ENCODE measurements around the gene ARRDC1.

The ARRDC1 gene

DNA sequence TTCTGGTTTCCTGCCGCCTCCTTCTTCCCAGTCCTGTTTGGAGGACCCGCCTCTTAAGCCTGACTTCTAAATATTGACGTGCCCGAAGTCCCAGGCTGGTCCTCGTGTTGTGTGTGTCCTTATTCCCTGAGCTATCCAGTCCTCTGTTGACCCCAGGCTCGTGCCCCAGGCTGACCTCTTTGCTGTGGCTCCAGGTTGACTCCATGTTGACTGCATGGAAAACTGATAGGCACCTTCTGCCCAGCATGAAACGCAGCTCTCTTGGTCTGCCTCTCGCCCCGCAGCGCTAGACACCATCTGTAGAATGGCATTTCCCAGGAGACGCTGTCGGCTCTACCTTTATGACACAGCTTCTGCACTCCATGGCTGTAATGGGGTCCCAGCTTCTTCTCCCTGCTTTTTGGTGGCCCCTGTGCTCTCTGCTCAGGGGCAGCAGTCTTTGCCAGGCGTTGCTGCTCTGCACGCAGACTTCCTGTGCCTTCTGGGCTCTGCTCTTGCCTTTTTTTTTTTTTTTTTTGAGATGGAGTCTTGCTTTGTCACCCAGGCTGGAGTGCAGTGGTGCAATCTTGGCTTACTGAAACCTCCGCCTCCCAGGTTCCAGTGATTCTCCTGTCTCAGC, 41.7 kb downstream of the ARRDC1 start:
- H3K36me3 Mint-ChIP-seq, result peaks cover 41 to 59% of the 10 kb centered on the region in 2 donors
- peak overlapping the region; percentile 56 to 70 for H3K4me3 Mint-ChIP-seq
- DNase-seq (no peak), ATAC-seq (replicated peaks) (peak; percentile 64 to 68)
- no peaks in the 10 kb centered on the region for H3K27me3 Mint-ChIP-seq
- H3K4me1 Mint-ChIP-seq, result peaks cover 34 to 53% of the 10 kb centered on the region in 2 donors
- H3K9me3 Mint-ChIP-seq, result no peaks in the 10 kb centered on the region
- peak overlapping the region; percentile 15 for H3K27ac Mint-ChIP-seq

DNA sequence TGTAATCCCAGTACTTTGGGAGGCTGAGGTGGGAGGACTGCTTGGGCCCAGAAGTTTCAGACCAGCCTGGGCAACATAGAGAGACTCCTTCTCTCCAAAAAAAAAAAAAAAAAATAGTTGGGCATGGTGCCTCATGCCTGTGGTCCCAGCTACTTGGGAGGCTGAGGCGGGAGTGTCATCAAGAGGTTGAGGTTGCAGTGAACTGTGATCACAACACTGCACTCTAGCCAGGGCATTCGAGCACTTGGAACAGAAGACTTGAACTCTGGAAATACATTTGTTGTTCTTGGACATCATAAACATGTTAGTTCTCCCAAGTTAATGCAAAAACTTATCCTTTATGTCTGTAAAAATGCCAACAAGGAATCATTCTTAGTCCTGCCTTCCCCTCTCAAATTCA, 42.9 kb downstream of the ARRDC1 start:
- H3K27me3 Mint-ChIP-seq, result no peaks in the 10 kb centered on the region
- ATAC-seq (replicated peaks), result no peak
- peaks cover 39 to 57% of the 10 kb centered on the region in 2 donors for H3K36me3 Mint-ChIP-seq
- H3K9me3 Mint-ChIP-seq, result no peaks in the 10 kb centered on the region
- no peak for DNase-seq
- H3K4me3 Mint-ChIP-seq, result no peak overlapping the region
- H3K27ac Mint-ChIP-seq, result no peak overlapping the region
- H3K4me1 Mint-ChIP-seq, result peaks cover 34 to 50% of the 10 kb centered on the region in 2 donors

DNA sequence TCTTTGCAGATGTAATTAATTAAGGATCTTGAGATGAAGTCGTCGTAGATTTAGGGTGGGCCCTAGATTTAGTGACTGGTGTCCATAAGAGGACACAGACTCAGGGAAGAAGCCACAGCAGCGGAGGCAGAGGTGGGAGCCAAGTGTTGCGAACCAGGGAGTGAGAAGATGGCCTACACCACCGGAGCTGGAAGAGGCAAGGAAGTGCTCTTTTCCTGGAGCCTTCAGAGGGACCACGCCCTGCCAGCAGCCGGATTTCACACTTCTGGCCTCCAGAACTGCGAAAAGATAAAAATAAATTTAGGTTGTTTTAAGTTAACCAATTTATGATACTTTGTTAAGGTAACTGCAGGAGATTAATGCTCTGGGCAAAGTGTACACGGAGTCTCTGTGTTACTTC, 44.1 kb downstream of the ARRDC1 start:
- no peak for ATAC-seq (replicated peaks)
- Mint-ChIP-seq H3K27ac (no peak overlapping the region), H3K4me3 (no peak overlapping the region), H3K27me3 (no peaks in the 10 kb centered on the region), H3K4me1 (peaks cover 33 to 43% of the 10 kb centered on the region in 2 donors), H3K9me3 (no peaks in the 10 kb centered on the region), H3K36me3 (peaks cover 40 to 59% of the 10 kb centered on the region in 2 donors)
- DNase-seq, result no peak

DNA sequence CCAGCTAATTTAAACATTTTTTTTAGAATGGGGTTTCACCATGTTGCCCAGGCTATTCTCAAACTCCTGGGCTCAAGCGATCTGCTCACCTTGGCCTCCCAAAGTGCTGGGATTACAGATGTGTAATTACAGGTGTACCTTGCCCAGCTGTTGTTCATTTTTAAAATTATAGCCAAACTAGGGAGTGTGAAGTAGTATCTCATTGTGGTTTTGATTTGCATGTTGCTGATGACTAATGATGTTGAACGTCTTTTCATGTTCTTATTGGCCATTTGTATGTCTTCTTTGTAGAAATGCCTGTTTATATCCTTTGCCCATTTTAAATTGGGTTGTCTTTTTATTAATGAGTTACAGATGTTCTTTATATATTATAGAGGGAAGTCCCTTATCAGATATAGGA, 44.8 kb downstream of the ARRDC1 start:
- Mint-ChIP-seq H3K36me3 (peaks cover 44 to 64% of the 10 kb centered on the region in 2 donors), H3K4me3 (no peak overlapping the region), H3K27ac (no peak overlapping the region), H3K27me3 (no peaks in the 10 kb centered on the region), H3K4me1 (peaks cover 35 to 43% of the 10 kb centered on the region in 2 donors), H3K9me3 (no peaks in the 10 kb centered on the region)
- peak in 1 of 2 donors; percentile 29 for ATAC-seq (replicated peaks)
- no peak for DNase-seq

DNA sequence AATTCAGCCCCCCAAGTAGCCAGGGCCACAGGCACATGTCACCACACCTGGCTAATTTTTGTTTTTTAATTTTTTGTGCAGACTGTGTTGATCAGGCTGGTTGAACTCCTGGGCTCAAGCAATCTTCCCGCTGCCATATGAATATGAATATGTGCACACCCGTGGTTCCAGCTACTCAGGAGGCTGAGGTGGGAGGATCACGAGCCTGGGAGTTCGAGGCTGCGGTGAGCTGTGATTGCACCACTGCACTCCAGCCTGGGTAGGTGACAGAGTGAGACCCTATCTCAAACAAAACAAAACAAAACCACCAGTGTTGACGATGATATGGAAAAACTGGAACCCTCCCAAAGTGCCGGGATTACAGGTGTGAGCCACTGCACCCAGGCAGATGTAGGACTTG, 45.3 kb downstream of the ARRDC1 start:
- no peak overlapping the region for H3K4me3 Mint-ChIP-seq
- no peaks in the 10 kb centered on the region for H3K27me3 Mint-ChIP-seq
- H3K9me3 Mint-ChIP-seq, result no peaks in the 10 kb centered on the region
- DNase-seq (no peak), ATAC-seq (replicated peaks) (no peak)
- peaks cover 39 to 43% of the 10 kb centered on the region in 2 donors for H3K4me1 Mint-ChIP-seq
- H3K36me3 Mint-ChIP-seq, result peaks cover 46 to 66% of the 10 kb centered on the region in 2 donors
- no peak overlapping the region for H3K27ac Mint-ChIP-seq

DNA sequence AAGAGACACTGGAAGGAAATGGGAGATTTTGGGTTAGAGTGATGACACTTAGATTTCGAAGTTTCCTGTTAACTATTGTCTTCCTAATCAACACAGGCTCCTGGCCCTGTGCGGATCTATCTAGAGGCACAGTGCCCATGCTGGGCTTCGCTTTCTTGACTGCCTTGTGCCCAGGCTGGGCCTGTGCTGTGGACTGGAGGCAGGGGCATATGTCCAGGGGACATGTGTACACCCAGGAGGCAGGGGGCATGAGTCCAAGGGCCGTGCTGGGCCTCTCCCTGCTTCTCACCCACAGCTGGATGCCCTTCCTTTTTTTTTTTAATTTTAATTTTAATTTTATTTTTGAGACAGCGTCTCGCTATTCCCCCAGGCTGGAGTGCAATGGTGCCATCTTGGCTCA, 50.9 kb downstream of the ARRDC1 start:
- DNase-seq (no peak), ATAC-seq (replicated peaks) (no peak)
- no peak overlapping the region for H3K27ac Mint-ChIP-seq
- H3K4me3 Mint-ChIP-seq, result no peak overlapping the region
- peaks cover 31 to 40% of the 10 kb centered on the region in 2 donors for H3K4me1 Mint-ChIP-seq
- no peaks in the 10 kb centered on the region for H3K27me3 Mint-ChIP-seq
- peaks cover 32 to 42% of the 10 kb centered on the region in 2 donors for H3K36me3 Mint-ChIP-seq
- no peaks in the 10 kb centered on the region for H3K9me3 Mint-ChIP-seq

DNA sequence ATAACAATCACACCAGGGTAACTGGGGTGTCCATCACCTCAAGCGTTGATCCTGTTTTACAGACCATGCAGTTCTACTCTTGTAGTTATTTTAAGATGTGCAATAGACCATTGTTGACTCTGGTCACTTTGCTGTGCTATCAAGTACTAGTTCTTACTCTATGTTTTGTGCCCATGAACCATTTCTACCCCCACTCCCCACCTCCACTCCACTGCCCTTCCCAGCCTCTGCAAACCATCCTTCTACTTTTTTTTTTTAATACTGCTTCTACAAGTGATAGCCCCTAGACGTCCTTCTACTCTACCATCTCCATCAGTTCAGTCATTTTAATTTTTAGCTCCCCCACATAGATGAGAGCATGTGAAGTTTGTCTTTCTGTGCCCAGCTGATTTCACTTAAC, 52.1 kb downstream of the ARRDC1 start:
- H3K27me3 Mint-ChIP-seq, result no peaks in the 10 kb centered on the region
- peaks cover 29 to 38% of the 10 kb centered on the region in 2 donors for H3K36me3 Mint-ChIP-seq
- ATAC-seq (replicated peaks) (no peak), DNase-seq (no peak)
- no peak overlapping the region for H3K27ac Mint-ChIP-seq
- H3K4me1 Mint-ChIP-seq, result peaks cover 30 to 40% of the 10 kb centered on the region in 2 donors
- H3K4me3 Mint-ChIP-seq, result no peak overlapping the region
- no peaks in the 10 kb centered on the region for H3K9me3 Mint-ChIP-seq

DNA sequence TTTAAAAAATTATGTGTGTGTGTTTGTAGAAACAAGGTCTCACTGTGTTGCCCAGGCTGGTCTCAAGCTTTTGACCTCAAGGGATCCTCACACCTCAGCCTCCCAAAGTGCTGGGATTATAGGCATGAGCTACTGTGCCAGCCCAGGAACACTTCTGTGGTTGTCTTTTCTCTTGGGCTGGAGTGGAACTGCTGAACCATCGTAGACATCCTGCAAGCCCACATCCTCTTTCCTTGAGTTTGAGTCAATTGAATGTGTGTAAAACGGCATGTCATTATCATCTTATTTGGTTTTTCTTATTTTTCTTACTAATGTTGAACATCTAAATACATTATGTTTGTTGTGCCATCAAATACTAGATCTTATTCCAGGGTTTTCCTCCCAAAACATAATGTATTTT, 53.3 kb downstream of the ARRDC1 start:
- Mint-ChIP-seq H3K36me3 (peaks cover 30 to 39% of the 10 kb centered on the region in 2 donors), H3K4me3 (no peak overlapping the region), H3K4me1 (peaks cover 33 to 47% of the 10 kb centered on the region in 2 donors), H3K27me3 (no peaks in the 10 kb centered on the region), H3K9me3 (no peaks in the 10 kb centered on the region), H3K27ac (no peak overlapping the region)
- DNase-seq (no peak), ATAC-seq (replicated peaks) (no peak)

DNA sequence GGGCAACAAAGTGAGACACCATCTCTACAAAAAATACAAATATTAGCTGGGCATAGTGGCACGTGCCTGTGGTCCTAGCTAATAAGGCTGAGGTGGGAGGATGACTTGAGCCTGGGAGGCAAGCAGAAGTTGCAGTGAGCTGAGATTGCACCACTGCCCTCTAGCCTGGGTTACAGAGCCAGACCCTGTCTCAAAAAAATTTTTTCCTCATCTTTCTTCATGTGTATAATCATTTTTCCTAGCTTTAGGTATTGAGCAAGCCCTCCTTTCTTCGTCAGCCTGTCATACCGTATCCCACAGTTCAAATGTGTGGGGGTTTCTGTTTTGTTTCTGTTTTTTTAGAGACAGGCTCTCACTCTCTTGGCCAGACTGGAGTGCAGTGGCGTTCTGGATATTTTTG, 54.7 kb downstream of the ARRDC1 start:
- H3K4me3 Mint-ChIP-seq, result no peak overlapping the region
- H3K9me3 Mint-ChIP-seq, result no peaks in the 10 kb centered on the region
- ATAC-seq (replicated peaks) (no peak), DNase-seq (no peak)
- peak overlapping the region; percentile 47 for H3K27ac Mint-ChIP-seq
- peaks cover 31 to 59% of the 10 kb centered on the region in 2 donors for H3K4me1 Mint-ChIP-seq
- no peaks in the 10 kb centered on the region for H3K27me3 Mint-ChIP-seq
- H3K36me3 Mint-ChIP-seq, result peaks cover 27 to 39% of the 10 kb centered on the region in 2 donors

DNA sequence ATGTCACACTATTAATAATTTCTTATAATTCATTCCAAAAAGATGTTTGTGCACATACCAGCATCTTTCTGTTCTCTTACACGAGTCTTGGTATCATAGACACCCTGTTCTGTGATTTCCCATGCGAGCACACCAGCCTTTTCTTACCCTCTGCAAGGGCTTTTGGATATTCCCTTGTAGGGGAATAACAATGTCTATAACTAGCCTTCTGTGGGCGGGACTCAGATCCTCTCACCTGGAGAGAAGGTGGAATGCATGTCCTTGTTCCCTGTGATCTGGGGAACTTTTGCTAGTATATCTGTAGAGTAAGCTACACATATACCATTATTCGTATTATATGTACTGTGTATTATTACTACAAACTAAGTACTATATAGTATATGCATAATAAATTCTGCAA, 58.1 kb downstream of the ARRDC1 start:
- Mint-ChIP-seq H3K4me3 (no peak overlapping the region), H3K4me1 (peaks cover 40 to 68% of the 10 kb centered on the region in 2 donors), H3K9me3 (no peaks in the 10 kb centered on the region), H3K36me3 (peaks cover 23 to 33% of the 10 kb centered on the region in 2 donors), H3K27me3 (no peaks in the 10 kb centered on the region), H3K27ac (no peak overlapping the region)
- ATAC-seq (replicated peaks) (no peak), DNase-seq (no peak)

DNA sequence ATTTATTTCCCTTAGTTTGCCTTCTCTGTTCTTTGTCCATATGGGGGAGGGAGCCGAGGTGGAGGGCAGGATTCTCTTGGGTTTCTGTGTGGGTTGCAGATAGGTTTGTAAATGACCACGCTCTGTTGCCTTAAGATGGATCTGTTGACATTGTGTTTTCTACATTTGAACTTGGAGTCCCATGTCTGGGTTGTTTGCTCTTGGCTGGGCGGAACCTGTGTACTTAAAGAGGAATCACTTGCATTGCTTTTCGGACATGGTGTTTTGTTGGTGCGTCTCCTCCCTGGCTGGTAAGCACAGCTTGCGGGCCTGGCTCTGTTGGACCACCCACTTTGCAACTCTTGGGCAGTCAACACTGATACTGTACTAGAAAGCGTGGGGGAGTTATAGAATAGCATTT, 59.2 kb downstream of the ARRDC1 start:
- DNase-seq (no peak), ATAC-seq (replicated peaks) (no peak)
- Mint-ChIP-seq H3K4me3 (no peak overlapping the region), H3K27ac (no peak overlapping the region), H3K9me3 (no peaks in the 10 kb centered on the region), H3K36me3 (peaks cover 29 to 38% of the 10 kb centered on the region in 2 donors), H3K4me1 (peaks cover 42 to 70% of the 10 kb centered on the region in 2 donors), H3K27me3 (no peaks in the 10 kb centered on the region)

Measured in stimulated activated naive B cell treated with anti-CD40 and anti-IgM and Interleukin-4, amounts not matched to agents 10 μg/mL and 1 μg/mL and 100 μg/mL, for 72 hours (primary cell).